Osteoblast (primary cell): ENCODE results near the gene SLC38A1. TPM values are rescaled to one million over a fixed set of nuclear protein-coding genes. Genes with fewer than 3 reads are reported as not detected.
A peak's percentile ranks its signal among the peaks of the same experiment; 100 is the strongest.

Experiments
- DNase-seq: peaks from one replicate; pipeline ENCODE4 v3.0.0; 2011; ENCODE audit warnings: low spot score, mixed read lengths; ENCODE audit not compliant: insufficient read length; ENCODE audit errors: missing footprints
- H2AFZ ChIP-seq: 2 replicates; pipeline ENCODE4 v1.6.0; 2011; ENCODE audit warnings: mild to moderate bottlenecking, low read length
- H3K27ac ChIP-seq: 2 replicates; pipeline ENCODE4 v1.5.1; 2011; ENCODE audit warnings: mild to moderate bottlenecking, low read depth, low read length, moderate library complexity
- H3K27me3 ChIP-seq: 2 replicates; pipeline ENCODE4 v1.6.0; 2012; ENCODE audit warnings: mild to moderate bottlenecking, control low read depth, inconsistent platforms, low read length, moderate library complexity; ENCODE audit not compliant: insufficient read depth
- H3K36me3 ChIP-seq: 2 replicates; pipeline ENCODE4 v1.5.1; 2011; ENCODE audit warnings: mild to moderate bottlenecking, low read length, control low read depth, moderate library complexity; ENCODE audit not compliant: insufficient read depth
- H3K4me1 ChIP-seq: 2 replicates; pipeline ENCODE4 v1.5.1; 2011; ENCODE audit warnings: mild to moderate bottlenecking, low read length, control low read depth, moderate library complexity; ENCODE audit not compliant: insufficient read depth
- H3K4me2 ChIP-seq: 2 replicates; pipeline ENCODE4 v1.6.0; 2011; ENCODE audit warnings: mild to moderate bottlenecking, low read length; ENCODE audit not compliant: insufficient read depth
- H3K4me3 ChIP-seq: fragments of 200-600 bp; sonication (generic); 3 replicates; pipeline ENCODE4 v1.5.1; 2012; ENCODE audit warnings: mild to moderate bottlenecking, low read length, inconsistent platforms; ENCODE audit not compliant: insufficient read depth
- H3K79me2 ChIP-seq: 2 replicates; pipeline ENCODE4 v1.6.0; 2012; ENCODE audit warnings: mild to moderate bottlenecking, low read length, control low read depth, inconsistent platforms; ENCODE audit not compliant: insufficient read depth
- H3K9me3 ChIP-seq: 2 replicates; pipeline ENCODE4 v1.5.1; 2011; ENCODE audit warnings: low read depth, low read length, control low read depth
- H4K20me1 ChIP-seq: 2 replicates; pipeline ENCODE4 v1.6.0; 2012; ENCODE audit warnings: mild to moderate bottlenecking, low read length, control low read depth; ENCODE audit not compliant: insufficient read depth
- total RNA-seq: library from RNA; depleted of rRNA; stranded (reverse); fragments of >200 nt; gene quantifications from 2 replicates; pipeline ENCODE4 v1.2.3, GENCODE V29; 2012
- TF ChIP-seq, protein P1 (sequence below): IDR thresholded peaks from 2 replicates; pipeline ENCODE4 v1.5.1; 2011; ENCODE audit warnings: mild to moderate bottlenecking, low read depth, low read length, moderate library complexity; ENCODE audit errors: extremely low read depth

SLC38A1 gene
- total RNA-seq, 1 donor: 29.7 TPM

DNA sequence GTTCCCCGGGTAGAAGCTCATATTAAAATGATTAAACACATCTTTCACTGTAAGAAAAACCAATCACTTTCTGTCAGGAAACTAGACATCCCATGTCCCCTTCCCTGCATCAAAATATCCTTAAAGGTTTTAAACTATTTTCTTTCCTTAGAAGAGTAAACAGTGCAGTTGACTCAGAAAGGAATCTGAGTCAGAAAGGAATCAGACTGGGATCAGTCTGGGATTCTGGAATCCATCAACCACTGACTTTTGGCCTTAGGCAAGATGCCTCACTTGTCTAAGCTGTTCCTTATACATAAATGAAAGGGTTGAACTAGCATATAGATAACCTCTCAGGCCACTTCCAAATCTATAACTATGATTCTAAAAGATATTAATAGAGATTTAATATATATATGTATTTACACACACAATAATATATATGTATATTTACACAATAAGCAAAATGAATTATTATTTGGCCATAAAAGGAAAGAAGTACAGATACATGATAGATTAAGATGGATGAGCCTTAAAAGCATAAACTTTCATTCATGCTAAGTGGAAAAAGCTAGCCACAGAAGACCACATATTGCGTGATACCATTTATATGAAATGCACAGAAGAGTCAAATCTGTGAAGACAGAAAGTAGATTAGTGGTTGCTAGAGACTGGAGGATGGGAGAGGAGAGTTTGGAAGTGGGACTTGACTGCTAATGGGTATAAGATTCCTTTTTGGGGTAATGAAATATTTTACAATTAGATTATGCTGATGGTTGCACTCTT, 114.4 kb downstream of the SLC38A1 start:
- H4K20me1 ChIP-seq: no peaks in the 10 kb centered on the region
- H3K4me1 ChIP-seq: peaks cover 3% of the 10 kb centered on the region
- no peak overlapping the region for H3K4me3 ChIP-seq
- no peaks in the 10 kb centered on the region for H3K79me2 ChIP-seq
- DNase-seq: peak; percentile 82
- H3K9me3 ChIP-seq: no peaks in the 10 kb centered on the region
- H3K36me3 ChIP-seq: no peaks in the 10 kb centered on the region
- H3K4me2 ChIP-seq: peak overlapping the region; percentile 27
- TF ChIP-seq, protein P1, sequence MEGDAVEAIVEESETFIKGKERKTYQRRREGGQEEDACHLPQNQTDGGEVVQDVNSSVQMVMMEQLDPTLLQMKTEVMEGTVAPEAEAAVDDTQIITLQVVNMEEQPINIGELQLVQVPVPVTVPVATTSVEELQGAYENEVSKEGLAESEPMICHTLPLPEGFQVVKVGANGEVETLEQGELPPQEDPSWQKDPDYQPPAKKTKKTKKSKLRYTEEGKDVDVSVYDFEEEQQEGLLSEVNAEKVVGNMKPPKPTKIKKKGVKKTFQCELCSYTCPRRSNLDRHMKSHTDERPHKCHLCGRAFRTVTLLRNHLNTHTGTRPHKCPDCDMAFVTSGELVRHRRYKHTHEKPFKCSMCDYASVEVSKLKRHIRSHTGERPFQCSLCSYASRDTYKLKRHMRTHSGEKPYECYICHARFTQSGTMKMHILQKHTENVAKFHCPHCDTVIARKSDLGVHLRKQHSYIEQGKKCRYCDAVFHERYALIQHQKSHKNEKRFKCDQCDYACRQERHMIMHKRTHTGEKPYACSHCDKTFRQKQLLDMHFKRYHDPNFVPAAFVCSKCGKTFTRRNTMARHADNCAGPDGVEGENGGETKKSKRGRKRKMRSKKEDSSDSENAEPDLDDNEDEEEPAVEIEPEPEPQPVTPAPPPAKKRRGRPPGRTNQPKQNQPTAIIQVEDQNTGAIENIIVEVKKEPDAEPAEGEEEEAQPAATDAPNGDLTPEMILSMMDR: no peak
- no peak overlapping the region for H3K27ac ChIP-seq
- H3K27me3 ChIP-seq: no peaks in the 10 kb centered on the region
- no peak overlapping the region for H2AFZ ChIP-seq

DNA sequence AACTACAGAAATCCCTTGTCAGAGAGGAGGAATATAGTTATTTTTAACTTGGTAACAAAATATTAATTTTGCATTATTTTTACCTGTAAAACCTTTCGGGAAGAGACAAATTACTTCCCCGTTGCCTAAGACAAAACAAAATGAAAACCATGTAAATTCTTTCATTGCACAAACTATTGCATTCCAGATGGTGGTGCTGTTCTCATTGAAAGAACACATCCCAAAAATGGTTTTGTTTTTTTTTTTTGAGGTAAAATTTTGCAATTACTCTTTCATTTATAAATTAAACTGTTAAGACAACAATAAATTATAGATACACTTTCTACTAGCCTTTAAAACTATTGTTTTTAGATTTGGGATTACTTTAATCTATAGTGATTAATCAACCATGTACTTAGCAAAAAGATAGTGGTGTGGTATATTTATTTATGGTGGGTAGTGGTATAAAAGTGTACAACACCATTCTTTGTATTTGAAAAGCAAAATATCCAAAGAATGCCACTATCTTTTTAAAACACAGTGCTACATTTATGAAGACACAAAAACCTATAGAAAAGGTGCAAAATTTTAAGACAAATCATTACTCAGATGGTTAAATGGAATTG, 115.5 kb downstream of the SLC38A1 start:
- Histone ChIP-seq H3K79me2 (no peaks in the 10 kb centered on the region), H3K4me3 (no peak overlapping the region), H3K36me3 (no peaks in the 10 kb centered on the region), H3K4me1 (peaks cover 3% of the 10 kb centered on the region), H3K4me2 (peak overlapping the region; percentile 58), H3K9me3 (no peaks in the 10 kb centered on the region), H4K20me1 (no peaks in the 10 kb centered on the region), H2AFZ (peak overlapping the region; percentile 49), H3K27me3 (peaks cover 5% of the 10 kb centered on the region), H3K27ac (no peak overlapping the region)
- DNase-seq: no peak
- TF ChIP-seq, protein P1: peak; percentile 71

DNA sequence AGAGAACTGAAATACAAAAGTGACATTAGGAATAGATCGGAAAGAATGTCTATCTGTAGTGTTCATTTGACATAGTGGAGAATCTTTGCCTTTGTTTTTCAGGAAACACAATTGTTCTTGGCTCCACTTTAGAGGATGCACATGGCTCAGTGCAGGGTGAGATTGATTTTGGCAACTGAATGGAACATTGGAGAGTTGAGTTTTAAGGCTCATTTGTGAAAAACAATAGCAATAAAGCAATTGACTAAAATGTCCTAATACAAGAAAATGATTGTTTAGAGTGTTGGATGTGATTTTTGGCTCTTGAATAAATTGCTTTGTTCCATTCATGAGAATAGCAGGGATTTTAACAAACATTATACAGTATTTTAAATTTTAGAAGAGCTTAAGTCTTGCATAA, 116.4 kb downstream of the SLC38A1 start:
- Histone ChIP-seq H3K79me2 (no peaks in the 10 kb centered on the region), H3K4me1 (peaks cover 3% of the 10 kb centered on the region), H3K36me3 (no peaks in the 10 kb centered on the region), H2AFZ (no peak overlapping the region), H4K20me1 (no peaks in the 10 kb centered on the region), H3K4me2 (no peak overlapping the region), H3K9me3 (no peaks in the 10 kb centered on the region), H3K4me3 (no peak overlapping the region), H3K27me3 (peaks cover 5% of the 10 kb centered on the region), H3K27ac (no peak overlapping the region)
- DNase-seq: no peak
- TF ChIP-seq, protein P1: no peak

DNA sequence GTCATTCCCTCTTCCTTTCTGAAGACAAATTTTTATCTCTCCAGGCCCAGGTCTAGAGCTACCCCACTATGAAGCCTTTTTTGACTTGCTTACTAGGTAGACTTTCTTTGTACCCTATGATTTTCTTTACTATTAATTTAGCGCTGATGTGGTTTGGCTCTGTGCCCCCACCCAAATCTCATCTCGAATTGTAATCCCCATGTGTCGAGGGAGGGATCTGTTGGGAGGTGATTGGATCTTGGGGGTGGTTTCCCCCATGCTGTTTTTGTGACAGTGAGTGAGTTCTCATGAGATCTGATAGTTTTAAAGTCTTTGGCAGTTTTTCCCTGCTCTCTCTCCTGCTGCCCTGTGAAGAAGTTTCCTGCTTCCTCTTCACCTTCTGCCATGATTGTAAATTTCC, 118.1 kb downstream of the SLC38A1 start:
- H3K4me2 ChIP-seq: no peak overlapping the region
- H3K79me2 ChIP-seq: no peaks in the 10 kb centered on the region
- H4K20me1 ChIP-seq: no peaks in the 10 kb centered on the region
- H3K9me3 ChIP-seq: no peaks in the 10 kb centered on the region
- H2AFZ ChIP-seq: no peak overlapping the region
- H3K27me3 ChIP-seq: peaks cover 8% of the 10 kb centered on the region
- no peak for DNase-seq
- H3K4me3 ChIP-seq: no peak overlapping the region
- H3K4me1 ChIP-seq: peaks cover 3% of the 10 kb centered on the region
- no peaks in the 10 kb centered on the region for H3K36me3 ChIP-seq
- TF ChIP-seq, protein P1: no peak
- H3K27ac ChIP-seq: no peak overlapping the region
